ENCODE data around the gene SLC6A12.

Gene SLC6A12

GRCh38 chr12:206746-207440 is 7.1 kb downstream of the SLC6A12 start:
- H3K9ac ChIP-seq (ENCODE audit: low read depth, low read length) = no peak overlapping the region
- peaks cover 8% of the 10 kb centered on the region for H3K4me1 ChIP-seq (ENCODE audit: control insufficient read depth, insufficient read depth, low read length)
- H3K36me3 ChIP-seq (ENCODE audit: control insufficient read depth, insufficient read depth, low read length) = no peaks in the 10 kb centered on the region
- no peaks in the 10 kb centered on the region for H3K9me3 ChIP-seq (ENCODE audit: control insufficient read depth, insufficient read depth, low read length)
- H3K27ac ChIP-seq (ENCODE audit: low read depth, low read length) = no peak overlapping the region
- H3K4me3 ChIP-seq (ENCODE audit: low read depth, low read length) = no peak overlapping the region
- H3K27me3 ChIP-seq (ENCODE audit: control insufficient read depth, insufficient read depth, low read length) = peaks cover 84% of the 10 kb centered on the region

DNA sequence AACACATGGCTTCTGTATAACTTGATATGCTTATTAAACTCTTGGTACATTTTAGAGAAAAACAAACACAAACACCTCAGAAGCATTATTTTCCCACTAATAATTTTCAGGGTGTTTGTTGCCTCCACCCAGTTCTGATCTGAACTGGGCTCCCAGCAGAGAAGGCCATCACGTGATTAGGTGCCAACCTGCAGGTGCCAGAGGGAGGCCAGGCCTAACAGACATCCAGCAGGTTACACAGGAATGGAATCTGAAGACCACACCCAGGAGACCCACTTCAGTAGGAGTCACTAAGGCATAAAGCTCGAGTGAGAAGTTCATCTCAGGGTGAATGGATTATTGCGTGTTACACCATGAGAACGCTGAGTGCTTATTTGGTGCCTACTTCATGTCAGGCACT is 8.9 kb downstream of the SLC6A12 start:
- H3K4me1 ChIP-seq (ENCODE audit: control insufficient read depth, insufficient read depth, low read length) = peaks cover 8% of the 10 kb centered on the region
- no peak overlapping the region for H3K27ac ChIP-seq (ENCODE audit: low read depth, low read length)
- H3K36me3 ChIP-seq (ENCODE audit: control insufficient read depth, insufficient read depth, low read length) = no peaks in the 10 kb centered on the region
- H3K9me3 ChIP-seq (ENCODE audit: control insufficient read depth, insufficient read depth, low read length) = no peaks in the 10 kb centered on the region
- no peak overlapping the region for H3K4me3 ChIP-seq (ENCODE audit: low read depth, low read length)
- H3K9ac ChIP-seq (ENCODE audit: low read depth, low read length) = no peak overlapping the region
- H3K27me3 ChIP-seq (ENCODE audit: control insufficient read depth, insufficient read depth, low read length) = peaks cover 82% of the 10 kb centered on the region

- Histone ChIP-seq H3K9me3 (ENCODE audit: control insufficient read depth, insufficient read depth, low read length) (no peaks in the 10 kb centered on the region), H3K9ac (ENCODE audit: low read depth, low read length) (no peak overlapping the region), H3K4me3 (ENCODE audit: low read depth, low read length) (peak overlapping the region; percentile 76), H3K27me3 (ENCODE audit: control insufficient read depth, insufficient read depth, low read length) (peaks cover 74% of the 10 kb centered on the region), H3K4me1 (ENCODE audit: control insufficient read depth, insufficient read depth, low read length) (peaks cover 8% of the 10 kb centered on the region), H3K36me3 (ENCODE audit: control insufficient read depth, insufficient read depth, low read length) (no peaks in the 10 kb centered on the region), H3K27ac (ENCODE audit: low read depth, low read length) (no peak overlapping the region)
Measured at GRCh38 chr12:204261-204678, 9.7 kb downstream of the SLC6A12 start.

DNA sequence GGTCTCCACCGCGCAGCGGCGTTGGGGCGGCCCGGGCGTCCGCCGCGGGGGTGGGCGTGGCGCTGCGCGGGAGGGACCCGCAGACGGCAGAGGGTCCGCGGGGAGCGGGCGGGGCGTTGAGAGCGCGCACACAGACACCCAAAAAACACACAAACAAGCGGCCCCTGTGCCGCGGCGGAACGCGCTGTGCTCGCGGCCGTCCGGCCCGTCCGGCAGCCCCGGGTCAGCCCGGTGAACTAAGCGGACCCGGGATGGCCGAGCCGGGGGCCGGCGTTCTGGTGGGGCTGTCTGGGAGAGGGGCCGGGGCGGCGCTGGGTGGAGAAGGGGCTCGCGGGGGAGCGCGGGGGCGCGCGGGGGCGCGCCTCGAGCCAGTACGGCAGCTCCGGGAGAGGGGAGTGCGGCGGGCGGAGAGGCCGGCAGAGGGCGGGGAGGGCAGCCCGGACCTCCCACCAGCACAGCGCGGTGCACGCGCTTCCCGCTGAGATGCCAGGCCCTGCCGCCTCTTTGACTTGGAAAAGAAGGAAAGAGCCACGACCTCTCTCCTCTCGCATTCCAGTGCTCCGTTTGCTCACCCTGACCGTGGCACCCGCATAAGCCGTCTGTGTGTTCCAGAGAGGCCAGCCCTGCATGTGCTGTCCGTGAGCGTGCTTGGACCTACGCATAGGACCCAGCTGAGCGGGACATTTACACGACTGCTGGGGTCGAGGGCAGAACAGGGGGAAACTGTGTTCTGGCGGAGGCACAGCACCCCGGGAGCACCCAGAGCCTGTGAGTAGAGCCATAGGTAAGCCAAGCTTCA is 10.3 kb downstream of the SLC6A12 start:
- H3K27ac ChIP-seq (ENCODE audit: low read depth, low read length) = no peak overlapping the region
- H3K4me1 ChIP-seq (ENCODE audit: control insufficient read depth, insufficient read depth, low read length) = peaks cover 8% of the 10 kb centered on the region
- peaks cover 71% of the 10 kb centered on the region for H3K27me3 ChIP-seq (ENCODE audit: control insufficient read depth, insufficient read depth, low read length)
- H3K9ac ChIP-seq (ENCODE audit: low read depth, low read length) = no peak overlapping the region
- peak overlapping the region; percentile 76 for H3K4me3 ChIP-seq (ENCODE audit: low read depth, low read length)
- no peaks in the 10 kb centered on the region for H3K9me3 ChIP-seq (ENCODE audit: control insufficient read depth, insufficient read depth, low read length)
- no peaks in the 10 kb centered on the region for H3K36me3 ChIP-seq (ENCODE audit: control insufficient read depth, insufficient read depth, low read length)

GRCh38 chr12:203074-203461 is 10.9 kb downstream of the SLC6A12 start:
- peaks cover 71% of the 10 kb centered on the region for H3K27me3 ChIP-seq (ENCODE audit: control insufficient read depth, insufficient read depth, low read length)
- H3K9ac ChIP-seq (ENCODE audit: low read depth, low read length) = no peak overlapping the region
- H3K9me3 ChIP-seq (ENCODE audit: control insufficient read depth, insufficient read depth, low read length) = no peaks in the 10 kb centered on the region
- peaks cover 8% of the 10 kb centered on the region for H3K4me1 ChIP-seq (ENCODE audit: control insufficient read depth, insufficient read depth, low read length)
- H3K36me3 ChIP-seq (ENCODE audit: control insufficient read depth, insufficient read depth, low read length) = no peaks in the 10 kb centered on the region
- peak overlapping the region; percentile 76 for H3K4me3 ChIP-seq (ENCODE audit: low read depth, low read length)
- H3K27ac ChIP-seq (ENCODE audit: low read depth, low read length) = no peak overlapping the region

GRCh38 chr12:202081-202731 is 11.8 kb downstream of the SLC6A12 start:
- Histone ChIP-seq H3K4me1 (ENCODE audit: control insufficient read depth, insufficient read depth, low read length) (peaks cover 8% of the 10 kb centered on the region), H3K36me3 (ENCODE audit: control insufficient read depth, insufficient read depth, low read length) (no peaks in the 10 kb centered on the region), H3K27ac (ENCODE audit: low read depth, low read length) (no peak overlapping the region), H3K27me3 (ENCODE audit: control insufficient read depth, insufficient read depth, low read length) (peaks cover 66% of the 10 kb centered on the region), H3K9ac (ENCODE audit: low read depth, low read length) (no peak overlapping the region), H3K9me3 (ENCODE audit: control insufficient read depth, insufficient read depth, low read length) (no peaks in the 10 kb centered on the region), H3K4me3 (ENCODE audit: low read depth, low read length) (peak overlapping the region; percentile 38)

GRCh38 chr12:201361-201760 is 12.6 kb downstream of the SLC6A12 start:
- Histone ChIP-seq H3K9me3 (ENCODE audit: control insufficient read depth, insufficient read depth, low read length) (no peaks in the 10 kb centered on the region), H3K9ac (ENCODE audit: low read depth, low read length) (no peak overlapping the region), H3K27me3 (ENCODE audit: control insufficient read depth, insufficient read depth, low read length) (peaks cover 60% of the 10 kb centered on the region), H3K36me3 (ENCODE audit: control insufficient read depth, insufficient read depth, low read length) (no peaks in the 10 kb centered on the region), H3K4me3 (ENCODE audit: low read depth, low read length) (no peak overlapping the region), H3K27ac (ENCODE audit: low read depth, low read length) (no peak overlapping the region), H3K4me1 (ENCODE audit: control insufficient read depth, insufficient read depth, low read length) (peaks cover 8% of the 10 kb centered on the region)

DNA sequence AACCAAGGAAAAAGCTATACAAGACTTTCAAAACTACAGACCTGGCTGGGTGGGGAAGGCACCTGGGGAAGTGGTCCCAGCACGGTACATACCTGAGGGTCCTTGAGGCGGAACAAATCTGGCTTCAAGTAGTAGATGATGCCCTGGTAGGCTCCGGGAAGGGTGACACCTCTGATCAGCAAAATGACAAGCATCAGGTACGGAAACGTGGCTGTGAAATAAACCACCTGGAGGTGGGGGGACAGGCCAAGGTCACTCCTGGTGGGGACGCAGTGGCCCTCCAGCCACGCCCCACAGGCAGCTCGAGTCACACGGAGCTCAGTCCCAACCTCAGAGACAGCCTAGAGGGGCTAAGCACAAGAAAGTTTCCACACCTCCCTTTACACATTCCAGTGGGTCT is 15.3 kb downstream of the SLC6A12 start:
- Histone ChIP-seq H3K27ac (ENCODE audit: low read depth, low read length) (no peak overlapping the region), H3K9me3 (ENCODE audit: control insufficient read depth, insufficient read depth, low read length) (no peaks in the 10 kb centered on the region), H3K4me3 (ENCODE audit: low read depth, low read length) (no peak overlapping the region), H3K27me3 (ENCODE audit: control insufficient read depth, insufficient read depth, low read length) (peaks cover 37% of the 10 kb centered on the region), H3K9ac (ENCODE audit: low read depth, low read length) (no peak overlapping the region), H3K4me1 (ENCODE audit: control insufficient read depth, insufficient read depth, low read length) (peaks cover 8% of the 10 kb centered on the region), H3K36me3 (ENCODE audit: control insufficient read depth, insufficient read depth, low read length) (no peaks in the 10 kb centered on the region)

GRCh38 chr12:197911-198695 is 15.9 kb downstream of the SLC6A12 start:
- Histone ChIP-seq H3K36me3 (ENCODE audit: control insufficient read depth, insufficient read depth, low read length) (no peaks in the 10 kb centered on the region), H3K4me1 (ENCODE audit: control insufficient read depth, insufficient read depth, low read length) (peaks cover 8% of the 10 kb centered on the region), H3K27ac (ENCODE audit: low read depth, low read length) (no peak overlapping the region), H3K4me3 (ENCODE audit: low read depth, low read length) (no peak overlapping the region), H3K9ac (ENCODE audit: low read depth, low read length) (no peak overlapping the region), H3K27me3 (ENCODE audit: control insufficient read depth, insufficient read depth, low read length) (peaks cover 31% of the 10 kb centered on the region), H3K9me3 (ENCODE audit: control insufficient read depth, insufficient read depth, low read length) (no peaks in the 10 kb centered on the region)

DNA sequence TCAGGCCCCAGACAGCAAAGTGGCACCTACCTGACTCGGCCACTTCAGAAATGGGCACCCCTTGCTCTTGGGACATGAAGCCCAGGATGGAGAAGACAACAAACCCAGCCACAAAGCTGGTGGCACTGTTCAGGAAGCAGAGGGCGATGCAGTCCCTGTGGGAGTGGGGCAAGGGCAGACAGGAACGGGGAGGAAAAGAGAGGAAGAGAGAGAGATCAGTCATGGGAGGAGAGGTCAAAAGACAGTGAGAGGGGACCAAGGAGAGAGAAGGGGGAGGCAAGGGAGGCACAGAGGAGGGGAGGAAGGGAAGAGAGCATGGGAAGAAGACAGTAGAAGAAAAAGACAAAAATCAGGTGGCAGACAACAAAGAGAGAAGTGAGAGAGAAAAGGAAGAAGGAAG is 16.6 kb downstream of the SLC6A12 start:
- Histone ChIP-seq H3K36me3 (ENCODE audit: control insufficient read depth, insufficient read depth, low read length) (no peaks in the 10 kb centered on the region), H3K4me1 (ENCODE audit: control insufficient read depth, insufficient read depth, low read length) (peaks cover 4% of the 10 kb centered on the region), H3K9ac (ENCODE audit: low read depth, low read length) (no peak overlapping the region), H3K9me3 (ENCODE audit: control insufficient read depth, insufficient read depth, low read length) (no peaks in the 10 kb centered on the region), H3K27me3 (ENCODE audit: control insufficient read depth, insufficient read depth, low read length) (peaks cover 23% of the 10 kb centered on the region), H3K27ac (ENCODE audit: low read depth, low read length) (no peak overlapping the region), H3K4me3 (ENCODE audit: low read depth, low read length) (no peak overlapping the region)

All from HUES48 (cell line).